IMR-90 (cell line): Measurements from ENCODE around the gene CFDP1. TPM values are rescaled to one million over a fixed set of nuclear protein-coding genes. Genes with fewer than 3 reads are reported as not detected.

Source experiments
- ATAC-seq: fragments of 200-7000 bp; cut with Tn5 transposase; 2 replicates; pipeline ENCODE4 v1.9.1; 2020; ENCODE audit warnings: low read depth, mild to moderate bottlenecking, moderate library complexity
- BruUV-seq: library from RNA; stranded (reverse); fragments of 400-500 nt; replicated peaks from 2 replicates; lab custom pipeline; 2021; lab: Mats Ljungman, UMichigan
- CTCF ChIA-PET: fragments of 300-600 bp; formaldehyde crosslinking; extraction: SDS; loops from one replicate; lab custom pipeline; 2021; ENCODE audit warnings: antibody characterized with exemption; lab: Yijun Ruan, JAX
- POLR2A ChIA-PET: fragments of 300-600 bp; sonication (Branson Sonifier 250); formaldehyde crosslinking; loops from one replicate; lab custom pipeline; 2022; ENCODE audit warnings: antibody characterized with exemption; ENCODE audit not compliant: unreplicated experiment; lab: Charles Lee
- DNase-seq: peaks from one replicate; pipeline ENCODE4 v3.0.0; 2013
- H2AFZ ChIP-seq: replicated peaks from 2 replicates; pipeline ENCODE3; 2013; ENCODE audit warnings: low read length, mild to moderate bottlenecking; ENCODE audit not compliant: poor library complexity
- H2AK5ac ChIP-seq: 2 replicates; pipeline ENCODE4 v1.6.1; 2013; ENCODE audit warnings: low read depth, low read length, inconsistent platforms
- H2AK9ac ChIP-seq: replicated peaks from 2 replicates; pipeline ENCODE3; 2013; ENCODE audit warnings: mild to moderate bottlenecking, low read depth, low read length, moderate library complexity; ENCODE audit not compliant: poor library complexity
- H2BK120ac ChIP-seq: 2 replicates; pipeline ENCODE4 v1.6.1; 2013; ENCODE audit warnings: low read depth, low read length, inconsistent platforms
- H2BK15ac ChIP-seq: 3 replicates; pipeline ENCODE4 v1.6.1; 2013; ENCODE audit warnings: low read depth, low read length, inconsistent platforms
- H2BK20ac ChIP-seq: 2 replicates; pipeline ENCODE4 v1.6.1; 2013; ENCODE audit warnings: low read depth, mild to moderate bottlenecking, inconsistent platforms, low read length, moderate library complexity
- H2BK5ac ChIP-seq: 2 replicates; pipeline ENCODE4 v1.6.1; 2013; ENCODE audit warnings: mild to moderate bottlenecking, low read depth, low read length, inconsistent platforms; ENCODE audit not compliant: poor library complexity, severe bottlenecking
- H3K14ac ChIP-seq: replicated peaks from 2 replicates; pipeline ENCODE4 v1.6.1; 2013; ENCODE audit warnings: low read depth, low read length, inconsistent platforms
- H3K18ac ChIP-seq: 2 replicates; pipeline ENCODE4 v1.6.1; 2013; ENCODE audit warnings: low read depth, low read length, control low read depth
- H3K23ac ChIP-seq: 2 replicates; pipeline ENCODE4 v1.6.1; 2013; ENCODE audit warnings: low read depth, low read length, inconsistent platforms
- H3K27ac ChIP-seq: 2 replicates; pipeline ENCODE4 v1.5.1; 2013; ENCODE audit warnings: mild to moderate bottlenecking, control low read depth, low read length; ENCODE audit not compliant: insufficient read depth
- H3K27me3 ChIP-seq: 2 replicates; pipeline ENCODE4 v1.6.1; 2013; ENCODE audit warnings: low read length; ENCODE audit not compliant: control insufficient read depth, insufficient read depth
- H3K36me3 ChIP-seq: 2 replicates; pipeline ENCODE4 v1.6.1; 2013; ENCODE audit warnings: low read length, mixed read lengths; ENCODE audit not compliant: control insufficient read depth, insufficient read depth
- H3K4ac ChIP-seq: 2 replicates; pipeline ENCODE4 v1.6.1; 2013; ENCODE audit warnings: low read depth, low read length, inconsistent platforms
- H3K4me1 ChIP-seq: 2 replicates; pipeline ENCODE4 v1.6.1; 2013; ENCODE audit warnings: low read length, mixed read lengths; ENCODE audit not compliant: control insufficient read depth, insufficient read depth
- H3K4me2 ChIP-seq: 2 replicates; pipeline ENCODE4 v1.6.1; 2013; ENCODE audit warnings: low read depth, mild to moderate bottlenecking, control low read depth, low read length, moderate library complexity
- H3K4me3 ChIP-seq: 2 replicates; pipeline ENCODE4 v1.5.1; 2013; ENCODE audit warnings: low read depth, mild to moderate bottlenecking, control low read depth, low read length, moderate library complexity; ENCODE audit not compliant: insufficient read depth
- H3K56ac ChIP-seq: 2 replicates; pipeline ENCODE4 v1.6.1; 2013; ENCODE audit warnings: low read length, inconsistent platforms; ENCODE audit not compliant: insufficient read depth; ENCODE audit errors: extremely low read depth
- H3K79me1 ChIP-seq, 2 experiments: 2 replicates each; pipeline ENCODE4 v1.6.1; 2013; ENCODE audit warnings: low read length in 2 of 2, inconsistent platforms in 1 of 2, low read depth in 1 of 2
- H3K9ac ChIP-seq: 2 replicates; pipeline ENCODE4 v1.6.1; 2013; ENCODE audit warnings: low read depth, low read length, control low read depth
- H3K9me1 ChIP-seq: 2 replicates; pipeline ENCODE4 v1.6.1; 2013; ENCODE audit warnings: low read length, inconsistent platforms; ENCODE audit not compliant: insufficient read depth
- H3K9me3 ChIP-seq: 2 replicates; pipeline ENCODE4 v1.6.1; 2013; ENCODE audit warnings: low read length; ENCODE audit not compliant: control insufficient read depth, insufficient read depth
- H4K20me1 ChIP-seq: 2 replicates; pipeline ENCODE4 v1.6.1; 2013; ENCODE audit warnings: low read length, inconsistent platforms; ENCODE audit not compliant: insufficient read depth
- H4K5ac ChIP-seq: 2 replicates; pipeline ENCODE4 v1.6.1; 2013; ENCODE audit warnings: mild to moderate bottlenecking, low read depth, low read length, control low read depth
- H4K8ac ChIP-seq, 2 experiments: 2 replicates each; pipeline ENCODE4 v1.6.1; 2013; ENCODE audit warnings: low read depth in 2 of 2, low read length in 2 of 2, control low read depth in 1 of 2, inconsistent platforms in 1 of 2
- H4K91ac ChIP-seq: 2 replicates; pipeline ENCODE4 v1.6.1; 2013; ENCODE audit warnings: low read depth, low read length, inconsistent platforms; ENCODE audit not compliant: insufficient read depth
- BHLHE40 ChIP-seq: fragments of 150-350 bp; IDR thresholded peaks from 2 replicates; pipeline ENCODE4 v1.6.1; 2016; ENCODE audit warnings: mild to moderate bottlenecking, low read depth, low read length
- CHD1 ChIP-seq: IDR thresholded peaks from 2 replicates; pipeline ENCODE4 v1.6.1; 2012; ENCODE audit warnings: low read depth, low read length, improper control_type of control experiment
- FOS ChIP-seq: fragments of 150-350 bp; IDR thresholded peaks from 2 replicates; pipeline ENCODE4 v1.6.1; 2016; ENCODE audit warnings: low read depth, low read length
- MAFK ChIP-seq: IDR thresholded peaks from 2 replicates; pipeline ENCODE4 v1.6.1; 2012; ENCODE audit warnings: low read depth, low read length, improper control_type of control experiment
- MAZ ChIP-seq: IDR thresholded peaks from 2 replicates; pipeline ENCODE4 v1.6.1; 2012; ENCODE audit warnings: low read depth, mild to moderate bottlenecking, low read length, improper control_type of control experiment, moderate library complexity, borderline replicate concordance
- MXI1 ChIP-seq: IDR thresholded peaks from 2 replicates; pipeline ENCODE4 v1.6.1; 2012; ENCODE audit warnings: low read depth, mild to moderate bottlenecking, low read length, moderate library complexity, borderline replicate concordance
- NFE2L2 ChIP-seq: fragments of 150-350 bp; IDR thresholded peaks from 2 replicates; pipeline ENCODE4 v1.6.1; 2016; ENCODE audit warnings: low read depth, mild to moderate bottlenecking, low read length
- POLR2A ChIP-seq: IDR thresholded peaks from 2 replicates; pipeline ENCODE4 v1.6.1; 2012; ENCODE audit warnings: mild to moderate bottlenecking, low read depth, low read length
- RFX5 ChIP-seq: IDR thresholded peaks from 2 replicates; pipeline ENCODE4 v1.8.0; 2012; ENCODE audit warnings: low read depth, mild to moderate bottlenecking, low read length, moderate library complexity
- SMC3 ChIP-seq: fragments of 150-350 bp; IDR thresholded peaks from 2 replicates; pipeline ENCODE4 v1.6.1; 2016; ENCODE audit warnings: low read depth, mild to moderate bottlenecking, antibody characterized with exemption, low read length, moderate library complexity
- WGBS, 2 experiments: methylation state at CpG; one replicate each; pipeline versions ENCODE4 v1.1.5 to v1.1.7; 2013; ENCODE audit warnings: missing lambda C conversion rate in 2 of 2; ENCODE audit not compliant: insufficient read length in 1 of 2; ENCODE audit errors: extremely low coverage in 2 of 2; 5-methylcytosine and 5-hydroxymethylcytosine counted together
- dilution Hi-C: fragments of 300-500 bp; cut with HindIII; formaldehyde crosslinking; loops from one replicate; pipeline ENCODE4 v1.14.3; 2018; ENCODE audit warnings: low sequenced_read_pairs; ENCODE audit not compliant: unreplicated experiment
- in situ Hi-C: fragments of 300-500 bp; cut with MboI; formaldehyde crosslinking; loops from 3 replicates; pipeline ENCODE4 v1.14.3; 2019; ENCODE audit warnings: low sequenced_read_pairs, inconsistent platforms, mixed read lengths
- intact Hi-C: fragments of 100-400 bp; cut with micrococcal nuclease; formaldehyde crosslinking; loops from 2 replicates; pipeline ENCODE4 v1.10.0; 2022
- polyA plus RNA-seq, 3 experiments: library from polyadenylated mRNA; depleted of rRNA; stranded (reverse); fragments of >200 nt; gene quantifications; 2 replicates each; pipeline ENCODE4 v1.2.3, GENCODE V29; 2012; ENCODE audit warnings: low replicate concordance in 1 of 3
- total RNA-seq: library from RNA; depleted of rRNA; stranded (reverse); fragments of >200 nt; gene quantifications from 2 replicates; pipeline ENCODE4 v1.2.3, GENCODE V29; 2012

The CFDP1 gene
- total and polyA plus RNA-seq, 2 of the 4 experiments (the other 2 are of a cell fraction): 15.6 to 38.7 TPM

- no peak overlapping the region for H2BK120ac ChIP-seq
- no peak overlapping the region for H3K18ac ChIP-seq
- in situ Hi-C loops (no loop called here), intact Hi-C loops (no loop called here), dilution Hi-C loops (no loop called here)
- H3K9me3 ChIP-seq: no peaks in the 10 kb centered on the region
- H4K8ac ChIP-seq: no peak overlapping the region
- peaks cover 19 to 32% of the 10 kb centered on the region in 2 experiments for H3K79me1 ChIP-seq
- no CpG with 5 or more reads among the region's 1 CpG for WGBS, 2 experiments
- no peak overlapping the region for H2BK20ac ChIP-seq
- H3K56ac ChIP-seq: no peak overlapping the region
- no peak for ATAC-seq
- H4K20me1 ChIP-seq: no peaks in the 10 kb centered on the region
- no peak overlapping the region for H3K4me2 ChIP-seq
- H3K4ac ChIP-seq: no peak overlapping the region
- TF ChIP-seq MAFK (no peak), POLR2A (no peak), SMC3 (no peak), NFE2L2 (no peak), RFX5 (no peak), FOS (no peak), MXI1 (no peak), BHLHE40 (no peak), MAZ (no peak), CHD1 (no peak)
- no peak overlapping the region for H3K14ac ChIP-seq
- no peak overlapping the region for H3K9ac ChIP-seq
- peaks cover 6% of the 10 kb centered on the region for H3K36me3 ChIP-seq
- no peak overlapping the region for H3K23ac ChIP-seq
- H3K27ac ChIP-seq: no peak overlapping the region
- ChIA-PET CTCF (no interaction called here), POLR2A (no interaction called here)
- BruUV-seq: no TSS peak
- H3K4me1 ChIP-seq: peaks cover 3% of the 10 kb centered on the region
- peaks cover 6% of the 10 kb centered on the region for H3K9me1 ChIP-seq
- H2BK5ac ChIP-seq: no peak overlapping the region
- H2AK9ac ChIP-seq: no peak overlapping the region
- no peak overlapping the region for H3K4me3 ChIP-seq
- no peak overlapping the region for H2AK5ac ChIP-seq
- no peak for DNase-seq
- H4K91ac ChIP-seq: no peak overlapping the region
- no peak overlapping the region for H2AFZ ChIP-seq
- H2BK15ac ChIP-seq: no peak overlapping the region
- H4K5ac ChIP-seq: no peak overlapping the region
- no peaks in the 10 kb centered on the region for H3K27me3 ChIP-seq
Observed at GRCh38 chr16:75398333-75398732, 35.0 kb downstream of the CFDP1 start.
